GM15510 (cell line): Measurements from ENCODE around the gene MPND.

ENCODE experiments used
- POLR2A ChIP-seq: IDR thresholded peaks from 3 replicates; pipeline ENCODE4 v1.6.1; 2011; ENCODE audit warnings: borderline replicate concordance; ENCODE audit not compliant: insufficient read length; ENCODE audit errors: extremely low read depth

MPND gene

GRCh38 chr19:4390567-4391305 is 47.4 kb downstream of the MPND start:
- TF ChIP-seq POLR2A: no peak

GRCh38 chr19:4391306-4391693 is 47.9 kb downstream of the MPND start:
- no peak for TF ChIP-seq POLR2A

- TF ChIP-seq POLR2A: no peak
Observed at GRCh38 chr19:4391701-4392483, 48.5 kb downstream of the MPND start.

GRCh38 chr19:4393947-4394590 is 50.7 kb downstream of the MPND start:
- TF ChIP-seq POLR2A: no peak

GRCh38 chr19:4396949-4397783 is 53.8 kb downstream of the MPND start:
- TF ChIP-seq POLR2A: no peak

GRCh38 chr19:4399812-4400134 is 56.4 kb downstream of the MPND start:
- no peak for TF ChIP-seq POLR2A

- TF ChIP-seq POLR2A: peak; percentile 87
Observed at GRCh38 chr19:4400135-4400936, 57.0 kb downstream of the MPND start, which contains the start of gene SH3GL1. TSS of gene SH3GL1 (minus strand) at chr19:4400547. CDS start at chr19:4400368, 179 bp downstream.

- TF ChIP-seq POLR2A: no peak
Observed at GRCh38 chr19:4401769-4402170, 58.4 kb downstream of the MPND start.

GRCh38 chr19:4402171-4403004 is 59.0 kb downstream of the MPND start, which contains the start of gene CHAF1A:
TSS of gene CHAF1A (plus strand) at chr19:4402640. CDS start at chr19:4402763, 123 bp downstream.
- peak; percentile 69 for TF ChIP-seq POLR2A

- no peak for TF ChIP-seq POLR2A
Observed at GRCh38 chr19:4403005-4403761, 59.8 kb downstream of the MPND start.

- TF ChIP-seq POLR2A: no peak
Observed at GRCh38 chr19:4405977-4406376, 62.6 kb downstream of the MPND start.

- TF ChIP-seq POLR2A: no peak
Observed at GRCh38 chr19:4406626-4407025, 63.3 kb downstream of the MPND start.
